B cell (primary cell): Measurements from ENCODE around the gene SDR39U1.

ENCODE experiments used
- EZH2 ChIP-seq: IDR thresholded peaks from 2 replicates; pipeline ENCODE4 v1.6.1; 2012; ENCODE audit warnings: borderline replicate concordance, low read depth, mild to moderate bottlenecking, moderate library complexity, low read length; ENCODE audit not compliant: insufficient read depth, poor library complexity, severe bottlenecking
- TF ChIP-seq, protein P1 (sequence below): fragments of 200-600 bp; IDR thresholded peaks from one replicate; pipeline ENCODE4 v1.8.0; 2022; ENCODE audit warnings: antibody characterized with exemption, mild to moderate bottlenecking

DNA sequence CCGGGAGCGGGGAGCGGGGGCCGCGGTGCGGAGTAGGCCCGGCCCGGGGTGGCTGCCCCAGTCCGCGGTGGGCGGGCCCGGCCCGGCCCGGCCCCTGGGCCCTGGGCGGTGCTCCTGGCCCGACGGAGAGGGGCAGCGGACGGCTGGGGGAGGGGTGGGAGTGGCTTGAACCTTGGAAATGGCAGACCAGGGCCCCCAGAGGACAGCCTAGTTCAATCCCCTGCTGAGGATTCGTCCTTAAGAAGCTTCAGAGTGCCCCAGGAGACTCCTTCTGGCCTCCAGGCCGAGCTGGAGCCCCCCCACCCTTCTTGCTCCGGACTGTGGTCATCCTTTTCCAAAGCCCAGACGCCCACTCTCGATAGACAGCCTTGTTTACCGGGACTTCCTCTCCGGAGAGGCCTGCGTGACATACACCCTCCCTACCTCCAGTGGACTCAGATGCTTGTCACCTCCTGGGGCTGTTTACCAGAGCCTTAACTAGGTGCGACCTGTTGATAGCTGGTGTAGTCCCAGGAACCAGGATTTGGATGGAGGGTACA lies 12.4 kb downstream of the SDR39U1 start:
- TF ChIP-seq, protein P1, sequence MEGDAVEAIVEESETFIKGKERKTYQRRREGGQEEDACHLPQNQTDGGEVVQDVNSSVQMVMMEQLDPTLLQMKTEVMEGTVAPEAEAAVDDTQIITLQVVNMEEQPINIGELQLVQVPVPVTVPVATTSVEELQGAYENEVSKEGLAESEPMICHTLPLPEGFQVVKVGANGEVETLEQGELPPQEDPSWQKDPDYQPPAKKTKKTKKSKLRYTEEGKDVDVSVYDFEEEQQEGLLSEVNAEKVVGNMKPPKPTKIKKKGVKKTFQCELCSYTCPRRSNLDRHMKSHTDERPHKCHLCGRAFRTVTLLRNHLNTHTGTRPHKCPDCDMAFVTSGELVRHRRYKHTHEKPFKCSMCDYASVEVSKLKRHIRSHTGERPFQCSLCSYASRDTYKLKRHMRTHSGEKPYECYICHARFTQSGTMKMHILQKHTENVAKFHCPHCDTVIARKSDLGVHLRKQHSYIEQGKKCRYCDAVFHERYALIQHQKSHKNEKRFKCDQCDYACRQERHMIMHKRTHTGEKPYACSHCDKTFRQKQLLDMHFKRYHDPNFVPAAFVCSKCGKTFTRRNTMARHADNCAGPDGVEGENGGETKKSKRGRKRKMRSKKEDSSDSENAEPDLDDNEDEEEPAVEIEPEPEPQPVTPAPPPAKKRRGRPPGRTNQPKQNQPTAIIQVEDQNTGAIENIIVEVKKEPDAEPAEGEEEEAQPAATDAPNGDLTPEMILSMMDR: no peak
- no peak for TF ChIP-seq EZH2
